Activated B cell treated with CpG ODN at 0.5 μM for 24 hours (primary cell): Measurements from ENCODE around the gene ANKRD65. TPM values are rescaled to one million over a fixed set of nuclear protein-coding genes. Genes with fewer than 3 reads are reported as not detected.
"Not testable (repeated sequence)": the region's sequence is repeated elsewhere in the genome, so short reads cannot be mapped to it uniquely, and the experiment has no call there.

Experiments used
- ATAC-seq: fragments of 200-7000 bp; cut with Tn5 transposase; one replicate; pipeline ENCODE4 v1.10.0; 2021; ENCODE audit warnings: low read depth, mild to moderate bottlenecking, moderate library complexity
- CTCF ChIA-PET: fragments of 350-600 bp; sonication (Branson Sonifier 250); formaldehyde crosslinking; loops from one replicate; lab custom pipeline; 2021; ENCODE audit warnings: antibody characterized with exemption; lab: Charles Lee
- POLR2A ChIA-PET: fragments of 350-600 bp; sonication (Branson Sonifier 250); formaldehyde crosslinking; loops from one replicate; lab custom pipeline; 2021; ENCODE audit warnings: antibody characterized with exemption; lab: Charles Lee
- DNase-seq: peaks from one replicate; pipeline ENCODE4 v3.0.0; 2022
- H3K27ac Mint-ChIP-seq: one replicate; pipeline ENCODE4 v1.8.0; 2020; ENCODE audit warnings: mixed read lengths
- H3K27me3 Mint-ChIP-seq: one replicate; pipeline ENCODE4 v1.8.0; 2021; ENCODE audit warnings: mixed read lengths
- H3K36me3 Mint-ChIP-seq: one replicate; pipeline ENCODE4 v1.8.0; 2021; ENCODE audit warnings: low read depth, mixed read lengths
- H3K4me1 Mint-ChIP-seq: one replicate; pipeline ENCODE4 v1.8.0; 2021; ENCODE audit warnings: mixed read lengths
- H3K4me3 Mint-ChIP-seq: one replicate; pipeline ENCODE4 v1.8.0; 2020; ENCODE audit warnings: mild to moderate bottlenecking, mixed read lengths
- H3K9me3 Mint-ChIP-seq: one replicate; pipeline ENCODE4 v1.8.0; 2020; ENCODE audit warnings: mixed read lengths
- CTCF ChIP-seq: fragments of 200-600 bp; IDR thresholded peaks from one replicate; pipeline ENCODE4 v1.8.0; 2022; ENCODE audit warnings: antibody characterized with exemption, mild to moderate bottlenecking
- intact Hi-C: fragments of 100-400 bp; cut with micrococcal nuclease; formaldehyde crosslinking; loops from one replicate; pipeline ENCODE4 v1.15.1; 2024
- total RNA-seq: library from RNA; stranded (reverse); gene quantifications from 2 replicates; pipeline ENCODE4 v1.2.3, GENCODE V29; 2022

Gene ANKRD65
- total RNA-seq, 1 donor from 2014 or later: 0.13 TPM

DNA sequence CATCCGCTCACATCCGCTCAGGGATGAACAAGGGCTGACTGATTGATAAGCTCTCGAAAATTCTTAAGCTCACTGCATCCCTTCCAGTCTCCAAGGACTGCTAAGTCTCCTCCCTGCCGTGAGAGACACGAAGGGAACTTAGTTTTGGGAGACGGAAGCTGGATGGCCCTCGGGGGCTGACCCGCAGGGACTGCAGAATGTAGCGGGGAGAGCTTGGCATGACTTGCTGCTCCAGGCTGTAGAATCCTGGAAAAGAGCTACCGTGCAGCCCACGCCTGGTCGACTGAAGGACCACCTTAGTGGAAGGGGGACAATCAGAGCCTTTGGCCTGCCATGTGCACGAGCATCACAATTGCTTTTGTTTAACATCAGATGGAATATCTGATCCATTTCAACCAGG is 5.3 kb downstream of the ANKRD65 start:
- Mint-ChIP-seq H3K9me3 (peaks cover 2% of the 10 kb centered on the region), H3K4me1 (peaks cover 3% of the 10 kb centered on the region), H3K27me3 (no peaks in the 10 kb centered on the region), H3K27ac (no peak overlapping the region), H3K4me3 (no peak overlapping the region), H3K36me3 (peaks cover 3% of the 10 kb centered on the region)
- CTCF ChIA-PET: no interaction called here
- ATAC-seq (no peak), DNase-seq (no peak)
- POLR2A ChIA-PET: no interaction called here
- intact Hi-C loops: no loop called here
- no peak for TF ChIP-seq CTCF

DNA sequence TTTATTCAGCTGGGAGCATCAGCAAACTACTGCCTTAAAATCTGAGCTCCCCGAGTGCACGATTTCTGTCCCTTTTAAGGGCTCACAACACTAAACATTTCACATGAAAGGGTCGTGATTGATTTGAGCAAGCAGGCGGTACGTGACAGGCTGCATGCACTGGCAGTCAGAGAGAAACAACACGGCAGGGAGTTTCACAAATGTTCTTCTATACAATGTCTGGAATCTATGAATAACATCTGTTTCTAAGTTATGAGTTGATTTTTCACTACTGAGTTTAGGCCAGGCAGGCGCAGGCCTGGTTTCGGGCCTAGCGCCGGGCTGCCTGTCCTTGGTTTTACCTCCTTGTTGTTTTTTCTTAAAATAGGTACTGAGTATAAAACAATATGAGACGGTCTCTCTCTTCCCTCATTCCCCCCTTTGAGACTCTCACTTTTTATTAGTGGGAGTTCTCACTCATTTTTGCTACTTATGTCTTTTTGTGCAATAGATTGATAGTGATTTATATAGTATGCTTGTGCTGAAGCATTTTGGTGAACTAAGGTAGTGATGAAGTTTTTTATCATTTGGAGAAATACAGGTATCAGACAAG is 8.7 kb downstream of the ANKRD65 start:
- H3K27me3 Mint-ChIP-seq, CTCF ChIA-PET, H3K36me3 Mint-ChIP-seq, POLR2A ChIA-PET, ATAC-seq, H3K27ac Mint-ChIP-seq, H3K4me3 Mint-ChIP-seq, H3K9me3 Mint-ChIP-seq, DNase-seq, intact Hi-C loops: not testable (repeated sequence)
- H3K4me1 Mint-ChIP-seq: peaks cover 18% of the 10 kb centered on the region

- no peak overlapping the region for H3K4me3 Mint-ChIP-seq
- H3K27ac Mint-ChIP-seq: no peak overlapping the region
- ChIA-PET POLR2A (no interaction called here), CTCF (no interaction called here)
- DNase-seq: no peak
- intact Hi-C loops: no loop called here
- peaks cover 11% of the 10 kb centered on the region for H3K36me3 Mint-ChIP-seq
- no peak for TF ChIP-seq CTCF
- ATAC-seq: no peak
- no peaks in the 10 kb centered on the region for H3K27me3 Mint-ChIP-seq
- H3K9me3 Mint-ChIP-seq: peaks cover 2% of the 10 kb centered on the region
- peaks cover 21% of the 10 kb centered on the region for H3K4me1 Mint-ChIP-seq
Measured at GRCh38 chr1:1411626-1412025, 9.4 kb downstream of the ANKRD65 start.

- H3K27me3 Mint-ChIP-seq, H3K9me3 Mint-ChIP-seq, intact Hi-C loops, H3K27ac Mint-ChIP-seq, ATAC-seq, CTCF ChIA-PET, DNase-seq: not testable (repeated sequence)
- POLR2A ChIA-PET: interaction anchor here (1.0 kb wide), 1 partner anchor 35 kb away, joined by 6 read pairs; the partner anchor contains the start of gene AURKAIP1
- H3K4me1 Mint-ChIP-seq: peaks cover 30% of the 10 kb centered on the region
- H3K36me3 Mint-ChIP-seq: peaks cover 20% of the 10 kb centered on the region
- peak overlapping the region; percentile 52 for H3K4me3 Mint-ChIP-seq
Measured at GRCh38 chr1:1410238-1410637, 10.8 kb downstream of the ANKRD65 start.

- POLR2A ChIA-PET: interaction anchor here (0.5 to 3.7 kb wide), 13 partner anchors 9 to 459 kb away, joined by 3 to 44 read pairs (median 4); partner anchors contain the start of genes AURKAIP1, CCNL2, MIB2 and UBE2J2
- peaks cover 37% of the 10 kb centered on the region for H3K4me1 Mint-ChIP-seq
Measured at GRCh38 chr1:1407636-1408318, 13.3 kb downstream of the ANKRD65 start.

More at GRCh38 chr1:1407636-1408318, 13.3 kb downstream of the ANKRD65 start:
- TF ChIP-seq CTCF: no peak
- peaks cover 2% of the 10 kb centered on the region for H3K9me3 Mint-ChIP-seq
- no peaks in the 10 kb centered on the region for H3K27me3 Mint-ChIP-seq
- H3K36me3 Mint-ChIP-seq: peaks cover 40% of the 10 kb centered on the region
- CTCF ChIA-PET: interaction anchor here (0.6 to 0.9 kb wide), 2 partner anchors 9 to 33 kb away, joined by 3 read pairs; partner anchors contain the start of genes AURKAIP1 and CCNL2
- H3K4me3 Mint-ChIP-seq: peak overlapping the region; percentile 92
- H3K27ac Mint-ChIP-seq: peak overlapping the region; percentile 76
- DNase-seq (no peak), ATAC-seq (peak; percentile 21)
- intact Hi-C loops: loop anchor here (1.0 to 10.0 kb wide), 6 partner anchors 8 to 497 kb away; partner anchors contain the start of genes ATAD3B, AURKAIP1, CCNL2 and UBE2J2
